ENCODE data around the gene XIRP2.

- TF ChIP-seq, protein P1, sequence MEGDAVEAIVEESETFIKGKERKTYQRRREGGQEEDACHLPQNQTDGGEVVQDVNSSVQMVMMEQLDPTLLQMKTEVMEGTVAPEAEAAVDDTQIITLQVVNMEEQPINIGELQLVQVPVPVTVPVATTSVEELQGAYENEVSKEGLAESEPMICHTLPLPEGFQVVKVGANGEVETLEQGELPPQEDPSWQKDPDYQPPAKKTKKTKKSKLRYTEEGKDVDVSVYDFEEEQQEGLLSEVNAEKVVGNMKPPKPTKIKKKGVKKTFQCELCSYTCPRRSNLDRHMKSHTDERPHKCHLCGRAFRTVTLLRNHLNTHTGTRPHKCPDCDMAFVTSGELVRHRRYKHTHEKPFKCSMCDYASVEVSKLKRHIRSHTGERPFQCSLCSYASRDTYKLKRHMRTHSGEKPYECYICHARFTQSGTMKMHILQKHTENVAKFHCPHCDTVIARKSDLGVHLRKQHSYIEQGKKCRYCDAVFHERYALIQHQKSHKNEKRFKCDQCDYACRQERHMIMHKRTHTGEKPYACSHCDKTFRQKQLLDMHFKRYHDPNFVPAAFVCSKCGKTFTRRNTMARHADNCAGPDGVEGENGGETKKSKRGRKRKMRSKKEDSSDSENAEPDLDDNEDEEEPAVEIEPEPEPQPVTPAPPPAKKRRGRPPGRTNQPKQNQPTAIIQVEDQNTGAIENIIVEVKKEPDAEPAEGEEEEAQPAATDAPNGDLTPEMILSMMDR (IDR thresholded peaks at IDR 0.05), result no peak
- TF ChIP-seq POLR2AphosphoS5 (IDR thresholded peaks at IDR 0.05) (no peak), POLR2A (IDR thresholded peaks at IDR 0.05) (no peak), EP300 (IDR thresholded peaks at IDR 0.05) (no peak)
Measured at GRCh38 chr2:167122389-167122788, 234.1 kb downstream of the XIRP2 start.
